ENCODE measurements around the gene FNDC3B. TPM values are rescaled to one million over a fixed set of nuclear protein-coding genes. Genes with fewer than 3 reads are reported as not detected.

The FNDC3B gene
- total and polyA plus RNA-seq, 2 of the 8 experiments (the other 6 are each of a cell fraction or from before 2014, with no cell fraction given), result 14.1 to 44.4 TPM

DNA sequence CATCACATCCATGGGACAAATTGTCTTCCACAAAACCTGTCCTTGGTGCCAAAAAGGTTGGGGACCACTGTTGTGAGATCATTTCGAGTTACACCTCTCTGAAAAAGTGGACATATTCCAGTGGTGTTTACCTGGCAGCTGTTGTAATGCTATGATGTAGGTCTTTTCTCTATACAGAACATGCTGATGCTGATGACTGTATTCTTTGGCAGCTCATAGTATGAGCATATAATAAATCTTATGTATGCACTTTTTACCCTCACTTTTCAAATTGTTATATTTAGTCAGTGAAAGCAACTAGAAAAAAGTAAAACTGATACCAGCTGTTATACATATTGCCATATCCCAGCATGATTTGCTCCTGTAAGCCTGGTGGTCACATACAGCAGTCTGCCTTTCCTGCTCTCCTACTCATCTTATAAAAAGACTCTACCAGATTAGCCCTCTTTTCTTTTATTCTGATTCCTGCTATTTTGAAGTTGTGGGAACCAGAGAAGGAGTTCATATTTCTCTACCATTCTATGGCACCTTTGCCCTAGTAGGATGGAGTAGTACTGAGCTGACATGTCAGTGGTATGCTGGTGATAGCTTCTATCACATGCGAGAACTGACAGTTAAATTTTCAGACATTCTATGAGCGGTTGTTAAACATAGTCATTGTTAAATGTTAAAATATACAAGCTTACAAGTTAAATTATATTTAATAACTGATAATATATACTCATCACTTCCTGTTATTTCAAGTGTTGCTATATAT is 128.7 kb downstream of the FNDC3B start (continued):
- no peak for TF ChIP-seq RXRA (IDR thresholded peaks at IDR 0.05; ENCODE audit: insufficient read depth, low read depth, low read length)
- no peak for TF ChIP-seq RBBP5 (IDR thresholded peaks at IDR 0.05; ENCODE audit: borderline replicate concordance, low read depth, low read length)
- TF ChIP-seq RFX5 (IDR thresholded peaks at IDR 0.05; ENCODE audit: borderline replicate concordance, low read depth, low read length), result no peak
- TF ChIP-seq TEAD4 (IDR thresholded peaks at IDR 0.05; ENCODE audit: low read depth, low read length), result no peak
- TF ChIP-seq TBP (IDR thresholded peaks at IDR 0.05; ENCODE audit: low read depth, low read length), result no peak
- no peak for TF ChIP-seq POLR2A (IDR thresholded peaks at IDR 0.05; ENCODE audit: control extremely low read depth in 1 of 2, low read depth in 2 of 2, low read length in 2 of 2)
- TF ChIP-seq EP300 (IDR thresholded peaks at IDR 0.05; ENCODE audit: borderline replicate concordance in 1 of 2, low read depth in 2 of 2, low read length in 2 of 2), result no peak
- TF ChIP-seq SUZ12 (IDR thresholded peaks at IDR 0.05; ENCODE audit: low read length), result no peak
